Esophagus (tissue), 2 donors: ENCODE results near the gene UBALD1. TPM values are rescaled to one million over a fixed set of nuclear protein-coding genes. Genes with fewer than 3 reads are reported as not detected.

Source experiments
- H3K27ac ChIP-seq, 2 donors: one replicate each; pipeline ENCODE4 v1.5.1; 2013; ENCODE audit warnings: low read depth in 2 of 2, mild to moderate bottlenecking in 2 of 2, inconsistent platforms in 1 of 2, low read length in 1 of 2, moderate library complexity in 1 of 2
- H3K27me3 ChIP-seq, 2 donors: one replicate each; pipeline ENCODE4 v1.6.1; 2013; ENCODE audit warnings: low read length in 2 of 2, control low read depth in 1 of 2, mild to moderate bottlenecking in 1 of 2; ENCODE audit not compliant: insufficient read depth in 2 of 2, control insufficient read depth in 1 of 2
- H3K36me3 ChIP-seq, 2 donors: one replicate each; pipeline ENCODE4 v1.6.1; 2013; ENCODE audit warnings: low read length in 1 of 2; ENCODE audit not compliant: control insufficient read depth in 2 of 2, insufficient read depth in 2 of 2
- H3K4me1 ChIP-seq, 2 donors: one replicate each; pipeline ENCODE4 v1.6.1; 2013; ENCODE audit warnings: low read length in 1 of 2; ENCODE audit not compliant: control insufficient read depth in 2 of 2, insufficient read depth in 2 of 2
- H3K4me3 ChIP-seq, 2 donors: one replicate each; pipeline ENCODE4 v1.5.1; 2013; ENCODE audit warnings: low read length in 2 of 2, mild to moderate bottlenecking in 2 of 2, low read depth in 1 of 2, moderate library complexity in 1 of 2
- H3K9me3 ChIP-seq, 2 donors: one replicate each; pipeline ENCODE4 v1.6.1; 2013; ENCODE audit warnings: mild to moderate bottlenecking in 2 of 2, low read depth in 1 of 2, low read length in 1 of 2, moderate library complexity in 1 of 2; ENCODE audit not compliant: control insufficient read depth in 2 of 2, insufficient read depth in 1 of 2
- WGBS, 2 donors: extraction: QIAGEN DNeasy Blood & Tissue Kit; methylation state at CpG; one replicate each; pipeline ENCODE4 v1.1.7; 2013; 5-methylcytosine and 5-hydroxymethylcytosine counted together
- polyA plus RNA-seq, 2 donors: library from polyadenylated mRNA; stranded (reverse); fragments of 200-250 nt; gene quantifications; one replicate each; pipeline ENCODE4 v1.2.3, GENCODE V29; 2013
- donor health status: healthy with polysubstance abuse.
- donor health status: Bipolar disorder and iron deficiency.

The UBALD1 gene
- polyA plus RNA-seq, 2 donors = 18.6 to 34.7 TPM

GRCh38 chr16:4610011-4611005 is 4.4 kb downstream of the UBALD1 start:
- Histone ChIP-seq H3K36me3 (peaks cover 9 to 27% of the 10 kb centered on the region in 2 donors), H3K4me1 (peaks cover 11 to 34% of the 10 kb centered on the region in 2 donors), H3K27ac (no peak overlapping the region), H3K27me3 (no peaks in the 10 kb centered on the region), H3K4me3 (no peak overlapping the region), H3K9me3 (no peaks in the 10 kb centered on the region)
- WGBS, 2 donors = 82 to 84% methylated on average over 29 to 32 of the region's 32 CpGs

GRCh38 chr16:4609200-4610010 is 5.3 kb downstream of the UBALD1 start:
- Histone ChIP-seq H3K27ac (no peak overlapping the region), H3K4me1 (peaks cover 4 to 30% of the 10 kb centered on the region in 2 donors), H3K36me3 (peaks cover 9 to 27% of the 10 kb centered on the region in 2 donors), H3K4me3 (no peak overlapping the region), H3K9me3 (no peaks in the 10 kb centered on the region), H3K27me3 (no peaks in the 10 kb centered on the region)
- 88 to 89% methylated on average over 41 to 45 of the region's 45 CpGs for WGBS, 2 donors

- Histone ChIP-seq H3K36me3 (peaks cover 9 to 27% of the 10 kb centered on the region in 2 donors), H3K4me3 (no peak overlapping the region), H3K9me3 (no peaks in the 10 kb centered on the region), H3K27me3 (no peaks in the 10 kb centered on the region), H3K4me1 (peaks cover 4 to 26% of the 10 kb centered on the region in 2 donors), H3K27ac (no peak overlapping the region)
- WGBS, 2 donors = 80 to 85% methylated on average over 8 of the region's 8 CpGs
Observed at GRCh38 chr16:4608704-4608980, 6.0 kb downstream of the UBALD1 start.

GRCh38 chr16:4607841-4608703 is 6.6 kb downstream of the UBALD1 start:
- H3K27me3 ChIP-seq = no peaks in the 10 kb centered on the region
- no peaks in the 10 kb centered on the region for H3K9me3 ChIP-seq
- peaks cover 9 to 27% of the 10 kb centered on the region in 2 donors for H3K36me3 ChIP-seq
- WGBS, 2 donors = 90 to 91% methylated on average over 22 of the region's 22 CpGs
- no peak overlapping the region for H3K27ac ChIP-seq
- no peak overlapping the region for H3K4me3 ChIP-seq
- peaks cover 3 to 20% of the 10 kb centered on the region in 2 donors for H3K4me1 ChIP-seq

DNA sequence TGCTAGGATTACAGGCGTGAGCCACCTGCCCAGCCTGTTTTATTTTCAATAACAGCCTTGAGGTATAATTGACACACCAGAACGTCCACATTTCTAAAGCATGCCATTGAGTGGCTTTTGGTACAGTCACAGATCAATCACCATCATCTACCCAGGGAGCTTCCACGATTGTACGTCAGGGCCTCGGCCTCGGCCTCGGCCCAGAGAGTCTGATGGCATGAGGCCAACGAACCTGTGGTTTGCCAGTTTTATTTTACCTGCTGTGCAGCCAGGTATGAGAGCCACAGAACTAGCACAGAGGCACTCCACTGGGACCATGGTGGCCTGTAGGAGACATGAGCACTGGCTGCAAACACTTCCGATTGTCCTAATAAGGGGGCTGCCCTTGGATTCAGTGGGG is 8.3 kb downstream of the UBALD1 start:
- no peaks in the 10 kb centered on the region for H3K9me3 ChIP-seq
- H3K27me3 ChIP-seq = no peaks in the 10 kb centered on the region
- no peak overlapping the region for H3K4me3 ChIP-seq
- H3K4me1 ChIP-seq = peaks cover 6 to 15% of the 10 kb centered on the region in 2 donors
- H3K27ac ChIP-seq = no peak overlapping the region
- 48 to 54% methylated on average over 9 of the region's 9 CpGs for WGBS, 2 donors
- peaks cover 9 to 27% of the 10 kb centered on the region in 2 donors for H3K36me3 ChIP-seq

GRCh38 chr16:4604401-4604800 is 10.3 kb downstream of the UBALD1 start:
- no peak overlapping the region for H3K4me3 ChIP-seq
- 64% methylated on average over 15 of the region's 15 CpGs for WGBS, 2 donors
- H3K9me3 ChIP-seq = no peaks in the 10 kb centered on the region
- peaks cover 9 to 19% of the 10 kb centered on the region in 2 donors for H3K36me3 ChIP-seq
- no peak overlapping the region for H3K27ac ChIP-seq
- H3K4me1 ChIP-seq = peaks cover 6 to 13% of the 10 kb centered on the region in 2 donors
- H3K27me3 ChIP-seq = no peaks in the 10 kb centered on the region

DNA sequence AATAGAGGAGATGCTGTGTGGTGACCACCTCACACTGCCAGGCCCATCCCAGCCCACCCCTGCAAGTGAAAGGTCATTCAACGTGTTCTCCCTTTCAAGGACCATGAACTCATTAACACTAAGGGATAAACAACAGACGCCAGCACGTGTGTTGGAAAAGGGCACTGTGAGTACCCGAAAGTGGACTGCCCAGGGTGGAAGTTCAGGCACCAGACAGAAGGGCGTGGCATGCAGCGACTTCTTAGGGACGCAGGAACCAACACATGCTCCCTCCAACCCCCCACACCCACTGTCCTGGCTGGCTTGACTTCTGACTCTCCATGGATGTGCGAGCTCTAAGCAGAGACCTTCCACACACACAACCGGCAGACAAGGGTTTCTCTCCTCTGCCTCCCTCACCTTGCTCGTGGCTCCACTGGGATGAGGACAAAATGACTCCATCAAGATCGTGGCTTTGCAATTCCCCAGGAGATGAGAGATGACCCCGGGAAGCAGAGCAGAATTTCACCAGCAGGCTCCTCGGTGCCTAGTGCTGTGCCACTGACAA is 11.0 kb downstream of the UBALD1 start:
- H3K4me1 ChIP-seq = peaks cover 6 to 13% of the 10 kb centered on the region in 2 donors
- no peak overlapping the region for H3K27ac ChIP-seq
- 62 to 65% methylated on average over 13 of the region's 13 CpGs for WGBS, 2 donors
- no peaks in the 10 kb centered on the region for H3K27me3 ChIP-seq
- no peak overlapping the region for H3K4me3 ChIP-seq
- peaks cover 6 to 14% of the 10 kb centered on the region in 2 donors for H3K36me3 ChIP-seq
- H3K9me3 ChIP-seq = no peaks in the 10 kb centered on the region

DNA sequence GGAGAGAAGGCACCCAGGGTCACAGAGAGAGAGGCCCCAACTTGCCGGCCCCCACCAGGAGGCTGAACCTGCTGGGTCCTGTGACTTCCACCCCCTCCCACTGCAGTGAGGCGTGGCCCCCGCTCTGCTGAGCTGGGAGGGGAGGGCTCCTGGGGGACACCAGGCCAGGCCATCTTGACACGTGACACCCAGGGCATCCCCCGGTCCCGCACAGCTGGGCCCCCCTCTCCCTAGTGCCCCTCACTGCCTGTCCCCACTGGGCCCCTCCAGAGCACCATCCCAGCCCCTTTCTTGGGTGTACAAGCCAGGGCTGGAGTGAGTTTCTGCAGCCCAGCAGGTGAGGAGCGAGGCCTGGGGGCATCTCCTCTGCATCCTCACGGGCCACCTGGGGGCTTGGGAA is 12.4 kb downstream of the UBALD1 start:
- Histone ChIP-seq H3K4me3 (no peak overlapping the region), H3K4me1 (peaks cover 6 to 13% of the 10 kb centered on the region in 2 donors), H3K9me3 (no peaks in the 10 kb centered on the region), H3K36me3 (peaks cover 0 to 2% of the 10 kb centered on the region in 2 donors), H3K27me3 (no peaks in the 10 kb centered on the region), H3K27ac (no peak overlapping the region)
- 47 to 80% methylated on average over 8 of the region's 8 CpGs for WGBS, 2 donors

DNA sequence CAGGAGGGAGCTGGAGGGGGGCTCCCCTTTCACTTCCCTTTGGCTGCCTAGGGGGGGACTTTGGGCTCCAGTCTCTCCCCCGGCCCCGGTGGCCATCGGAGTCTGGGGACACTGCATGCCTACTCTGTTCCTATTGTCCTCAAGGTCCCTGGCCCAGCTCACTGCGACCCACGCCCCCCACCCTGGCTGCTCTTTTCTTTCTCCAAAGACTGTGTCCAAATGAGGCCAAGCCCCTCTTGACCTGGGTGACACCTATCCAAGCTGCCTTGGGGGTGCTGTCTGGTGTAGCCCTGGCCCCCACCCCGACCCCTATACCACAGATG is 12.9 kb downstream of the UBALD1 start:
- Histone ChIP-seq H3K9me3 (no peaks in the 10 kb centered on the region), H3K27ac (no peak overlapping the region), H3K4me3 (no peak overlapping the region), H3K4me1 (peaks cover 6 to 13% of the 10 kb centered on the region in 2 donors), H3K36me3 (no peaks in the 10 kb centered on the region), H3K27me3 (no peaks in the 10 kb centered on the region)
- WGBS, 2 donors = 59 to 76% methylated on average over 6 of the region's 6 CpGs
